PC-9 (cell line): Measurements from ENCODE around the gene NEU1. TPM values are rescaled to one million over a fixed set of nuclear protein-coding genes. Genes with fewer than 3 reads are reported as not detected.
A peak's percentile ranks its signal among the peaks of the same experiment; 100 is the strongest.
"Not testable (repeated sequence)": the region's sequence is repeated elsewhere in the genome, so short reads cannot be mapped to it uniquely, and the experiment has no call there.

ENCODE experiments used
- BruUV-seq: library from RNA; stranded (reverse); fragments of 400-500 nt; replicated peaks from 2 replicates; lab custom pipeline; 2021; lab: Mats Ljungman, UMichigan
- CTCF ChIA-PET: fragments of 300-600 bp; sonication (Branson Sonifier 250); formaldehyde crosslinking; loops from one replicate; lab custom pipeline; 2022; ENCODE audit warnings: antibody characterized with exemption; lab: Charles Lee
- POLR2A ChIA-PET: fragments of 300-600 bp; sonication (Branson Sonifier 250); formaldehyde crosslinking; loops from one replicate; lab custom pipeline; 2022; ENCODE audit warnings: antibody characterized with exemption; ENCODE audit not compliant: unreplicated experiment; lab: Charles Lee
- DNase-seq, 2 experiments: peaks; one replicate each; pipeline versions ENCODE4 v3.0.0 to v3.0.0-alpha.2; 2015 to 2022; ENCODE audit warnings: mixed read lengths in 1 of 2
- H2AFZ ChIP-seq: fragments of 200-600 bp; sonication (generic); 2 replicates; pipeline ENCODE4 v1.8.1; 2017; ENCODE audit warnings: antibody characterized with exemption
- H3F3A ChIP-seq: fragments of 200-600 bp; sonication (generic); 2 replicates; pipeline ENCODE4 v1.8.1; 2017; ENCODE audit warnings: antibody characterized with exemption, mild to moderate bottlenecking, low read depth; ENCODE audit not compliant: insufficient read depth
- H3K27ac ChIP-seq: fragments of 200-600 bp; sonication (generic); 2 replicates; pipeline ENCODE4 v1.6.1; 2016; ENCODE audit warnings: mixed run types
- H3K27me3 ChIP-seq: fragments of 200-600 bp; sonication (generic); 2 replicates; pipeline ENCODE4 v1.6.1; 2016; ENCODE audit warnings: low read depth, mixed run types; ENCODE audit not compliant: insufficient read depth
- H3K36me3 ChIP-seq: fragments of 200-600 bp; sonication (generic); 2 replicates; pipeline ENCODE4 v1.6.1; 2016; ENCODE audit warnings: low read depth, mixed run types
- H3K4me1 ChIP-seq: fragments of 200-600 bp; sonication (generic); replicated peaks from 2 replicates; pipeline ENCODE4 v1.6.1; 2016; ENCODE audit warnings: mixed run types; ENCODE audit not compliant: insufficient read depth
- H3K4me2 ChIP-seq: fragments of 200-600 bp; sonication (generic); 2 replicates; pipeline ENCODE4 v1.6.1; 2017; ENCODE audit warnings: mixed run types
- H3K4me3 ChIP-seq: fragments of 200-600 bp; sonication (generic); 2 replicates; pipeline ENCODE4 v1.6.1; 2016; ENCODE audit warnings: mixed run types
- H3K79me2 ChIP-seq: fragments of 200-600 bp; sonication (generic); 2 replicates; pipeline ENCODE4 v1.6.1; 2017; ENCODE audit warnings: low read depth, mixed run types
- H3K9me2 ChIP-seq: fragments of 200-600 bp; sonication (generic); 2 replicates; pipeline ENCODE4 v1.8.1; 2017; ENCODE audit warnings: mild to moderate bottlenecking; ENCODE audit not compliant: insufficient read depth
- H3K9me3 ChIP-seq: fragments of 200-600 bp; sonication (generic); 2 replicates; pipeline ENCODE4 v1.8.1; 2016; ENCODE audit warnings: low read depth; ENCODE audit not compliant: insufficient read depth
- H4K20me1 ChIP-seq: fragments of 200-600 bp; sonication (generic); 2 replicates; pipeline ENCODE4 v1.8.1; 2017; ENCODE audit not compliant: insufficient read depth
- CTCF ChIP-seq: fragments of 200-600 bp; sonication (generic); conservative IDR thresholded peaks from 2 replicates; pipeline ENCODE4 v1.6.1; 2017; ENCODE audit warnings: mixed run types, antibody characterized with exemption, mild to moderate bottlenecking, moderate library complexity
- EZH2 ChIP-seq: fragments of 200-600 bp; sonication (generic); IDR thresholded peaks from 2 replicates; pipeline ENCODE4 v1.8.0; 2017; ENCODE audit warnings: antibody characterized with exemption, low read depth
- intact Hi-C: fragments of 100-400 bp; cut with micrococcal nuclease; formaldehyde crosslinking; loops from one replicate; pipeline ENCODE4 v1.10.0; 2022; ENCODE audit not compliant: unreplicated experiment
- total RNA-seq: library from RNA; stranded (reverse); gene quantifications from 2 replicates; pipeline ENCODE4 v1.2.3, GENCODE V29; 2021

The NEU1 gene
- total RNA-seq, 1 experiment from 2014 or later: 23.4 TPM

DNA sequence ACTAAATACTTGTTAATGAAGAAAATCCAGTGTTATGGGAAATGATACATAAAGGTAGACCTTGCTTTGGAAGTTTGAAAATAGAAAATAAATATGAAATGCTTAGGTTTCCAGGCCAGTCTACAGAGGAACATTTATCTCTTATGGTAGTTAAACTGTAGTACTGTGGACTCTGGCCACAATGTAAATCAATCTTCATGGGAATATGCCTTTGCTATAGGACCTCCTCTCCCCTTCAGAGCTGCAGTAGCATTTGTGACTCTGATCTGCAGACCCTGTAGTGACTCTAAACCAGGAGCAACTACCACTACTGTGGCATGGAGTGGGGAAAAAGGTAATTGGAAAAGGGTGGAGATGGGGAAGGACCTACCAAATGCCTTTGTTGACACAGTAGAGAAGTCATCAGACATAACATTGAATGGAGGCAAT lies 42.7 kb downstream of the NEU1 start:
- peak overlapping the region; percentile 98 for H3K27ac ChIP-seq
- BruUV-seq: no TSS peak
- ChIA-PET CTCF (interaction anchor here (0.6 to 0.7 kb wide), 2 partner anchors 43 to 126 kb away, joined by 3 to 4 read pairs; partner anchors contain the start of genes CFB and NEU1), POLR2A (interaction anchor here (0.6 to 0.7 kb wide), 2 partner anchors 81 to 108 kb away, joined by 8 to 14 read pairs; no protein-coding TSS in a partner anchor)
- H3K9me3 ChIP-seq: no peaks in the 10 kb centered on the region
- H3K4me2 ChIP-seq: peak overlapping the region; percentile 98
- H3K9me2 ChIP-seq: no peaks in the 10 kb centered on the region
- H3K4me3 ChIP-seq: peak overlapping the region; percentile 81
- H3K36me3 ChIP-seq: no peaks in the 10 kb centered on the region
- peaks cover 19% of the 10 kb centered on the region for H4K20me1 ChIP-seq
- no peak for DNase-seq
- no peaks in the 10 kb centered on the region for H3K27me3 ChIP-seq
- no peak for TF ChIP-seq EZH2
- no peak for TF ChIP-seq CTCF
- intact Hi-C loops: loop anchor here (10.0 kb wide), 2 partner anchors 275 to 1155 kb away; partner anchors contain the start of genes ATP6V1G2, DDX39B and NFKBIL1
- H3F3A ChIP-seq: peaks cover 75% of the 10 kb centered on the region
- H2AFZ ChIP-seq: no peak overlapping the region
- H3K4me1 ChIP-seq: peaks cover 53% of the 10 kb centered on the region
- peaks cover 72% of the 10 kb centered on the region for H3K79me2 ChIP-seq

DNA sequence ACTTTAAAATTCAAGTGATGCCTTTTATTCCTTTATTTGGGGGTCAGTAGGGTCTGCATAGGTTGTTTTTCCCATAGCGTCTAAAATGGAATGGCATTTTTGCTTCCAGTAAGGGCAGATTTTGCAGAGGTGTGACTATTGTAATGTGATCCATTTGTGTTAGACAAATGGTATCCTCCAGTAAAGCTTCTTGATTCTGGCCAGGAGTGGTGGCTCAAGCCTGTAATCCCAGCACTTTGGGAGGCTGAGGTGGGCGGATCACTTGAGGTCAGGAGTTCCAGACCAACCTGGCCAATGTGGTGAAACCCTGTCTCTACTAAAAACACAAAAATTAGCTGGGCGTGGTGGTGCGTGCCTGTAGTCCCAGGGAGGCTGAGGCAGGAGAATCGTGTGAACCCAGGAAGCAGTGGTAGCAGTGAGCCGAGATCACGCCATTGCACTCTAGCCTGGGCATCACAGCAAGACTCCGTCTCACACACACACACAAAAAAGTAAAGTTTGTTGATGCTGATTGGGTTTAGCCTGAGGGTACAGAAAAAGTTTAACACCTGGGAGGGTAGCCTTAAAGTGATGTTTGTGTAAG lies 44.6 kb downstream of the NEU1 start:
- Histone ChIP-seq H3K4me1 (peaks cover 45% of the 10 kb centered on the region), H3K27ac (peak overlapping the region; percentile 98), H3K79me2 (peaks cover 65% of the 10 kb centered on the region), H3K4me2 (peak overlapping the region; percentile 98), H4K20me1 (peaks cover 19% of the 10 kb centered on the region), H3K4me3 (peak overlapping the region; percentile 81), H3F3A (peaks cover 71% of the 10 kb centered on the region)
- H3K36me3 ChIP-seq, H3K27me3 ChIP-seq, CTCF ChIA-PET, H3K9me3 ChIP-seq, intact Hi-C loops, H3K9me2 ChIP-seq, BruUV-seq, H2AFZ ChIP-seq: not testable (repeated sequence)
- POLR2A ChIA-PET: interaction anchor here (0.7 to 1.0 kb wide), 3 partner anchors 17 to 220 kb away, joined by 3 to 4 read pairs (median 3); partner anchors contain the start of gene CLIC1
- peak; percentile 53 to 55 for DNase-seq

GRCh38 chr6:31817133-31817928 lies 45.3 kb downstream of the NEU1 start:
- H3K9me3 ChIP-seq, H3K9me2 ChIP-seq, CTCF ChIA-PET, H3K27me3 ChIP-seq, intact Hi-C loops, H2AFZ ChIP-seq, DNase-seq, H3K36me3 ChIP-seq: not testable (repeated sequence)
- peaks cover 38% of the 10 kb centered on the region for H3K4me1 ChIP-seq
- peaks cover 65% of the 10 kb centered on the region for H3F3A ChIP-seq
- BruUV-seq: TSS peak; percentile 38
- H3K4me3 ChIP-seq: peak overlapping the region; percentile 81
- peak overlapping the region; percentile 98 for H3K4me2 ChIP-seq
- POLR2A ChIA-PET: interaction anchor here (0.7 kb wide), 1 partner anchor 219 kb away, joined by 3 read pairs; no protein-coding TSS in a partner anchor
- peaks cover 64% of the 10 kb centered on the region for H3K79me2 ChIP-seq
- peak overlapping the region; percentile 98; the same call in 1 of the 2 replicates for H3K27ac ChIP-seq
- H4K20me1 ChIP-seq: peaks cover 19% of the 10 kb centered on the region
